H1 (cell line): ENCODE measurements around the gene PRICKLE2. TPM values are rescaled to one million over a fixed set of nuclear protein-coding genes. Genes with fewer than 3 reads are reported as not detected.
A peak's percentile ranks its signal among the peaks of the same experiment; 100 is the strongest.

Experiments used
- CTCF ChIA-PET: fragments of 300-600 bp; sonication (Branson Sonifier 250); formaldehyde crosslinking; loops from one replicate; lab custom pipeline; 2021; ENCODE audit not compliant: partially characterized antibody; lab: Charles Lee
- POLR2A ChIA-PET: fragments of 300-600 bp; sonication (Branson Sonifier 250); formaldehyde crosslinking; loops from one replicate; lab custom pipeline; 2021; ENCODE audit warnings: inconsistent platforms; ENCODE audit not compliant: partially characterized antibody; lab: Charles Lee
- DNase-seq, 2 experiments: peaks; one replicate each; pipeline versions ENCODE4 v3.0.0 to v3.0.0-alpha.2; 2010 to 2022; ENCODE audit warnings: low spot score in 2 of 2, low read depth in 1 of 2, mixed read lengths in 1 of 2
- FAIRE-seq: peaks from 2 replicates; lab custom pipeline; 2011; peaks lifted over from hg19 to GRCh38; lab: Jason Lieb, UNC
- H2AFZ ChIP-seq: 2 replicates; pipeline ENCODE4 v1.8.1; 2012; ENCODE audit warnings: low read length, inconsistent platforms
- H2AK5ac ChIP-seq: 2 replicates; pipeline ENCODE4 v1.6.1; 2013; ENCODE audit warnings: low read depth, low read length
- H2BK120ac ChIP-seq: replicated peaks from 2 replicates; pipeline ENCODE3; 2013; ENCODE audit warnings: low read depth, low read length, inconsistent platforms
- H2BK12ac ChIP-seq: 2 replicates; pipeline ENCODE4 v1.6.1; 2013; ENCODE audit warnings: low read depth, low read length
- H2BK15ac ChIP-seq: 2 replicates; pipeline ENCODE4 v1.6.1; 2013; ENCODE audit warnings: low read length
- H2BK20ac ChIP-seq: 2 replicates; pipeline ENCODE4 v1.6.1; 2013; ENCODE audit warnings: low read length
- H2BK5ac ChIP-seq: 2 replicates; pipeline ENCODE4 v1.6.1; 2013; ENCODE audit warnings: low read depth, low read length
- H3K14ac ChIP-seq: 2 replicates; pipeline ENCODE4 v1.6.1; 2013; ENCODE audit warnings: inconsistent platforms; ENCODE audit not compliant: insufficient read length
- H3K18ac ChIP-seq: 2 replicates; pipeline ENCODE4 v1.6.1; 2013; ENCODE audit warnings: low read length; ENCODE audit errors: extremely low read depth
- H3K23ac ChIP-seq: 2 replicates; pipeline ENCODE4 v1.6.1; 2013; ENCODE audit warnings: inconsistent platforms; ENCODE audit not compliant: insufficient read length
- H3K23me2 ChIP-seq: 2 replicates; pipeline ENCODE4 v1.6.1; 2013; ENCODE audit warnings: low read depth, low read length
- H3K27ac ChIP-seq: 2 replicates; pipeline ENCODE4 v1.6.1; 2011; ENCODE audit warnings: low read depth, low read length, inconsistent platforms
- H3K27me3 ChIP-seq, 4 experiments: replicated peaks in 1 of 4; 1 replicate in 1 of 4; 2 replicates in 3 of 4; pipeline versions ENCODE4 v1.6.1 to v1.8.1; 2011 to 2013; ENCODE audit warnings: low read length in 3 of 4, mild to moderate bottlenecking in 3 of 4, inconsistent platforms in 2 of 4, mixed read lengths in 2 of 4, moderate library complexity in 1 of 4; ENCODE audit not compliant: control insufficient read depth in 3 of 4, insufficient read depth in 3 of 4; ENCODE audit errors: extremely low read depth in 1 of 4
- H3K36me3 ChIP-seq, 4 experiments: 2 replicates each; pipeline versions ENCODE4 v1.6.1 to v1.8.1; 2011 to 2013; ENCODE audit warnings: mild to moderate bottlenecking in 4 of 4, low read length in 3 of 4, moderate library complexity in 2 of 4, control low read depth in 1 of 4, inconsistent platforms in 1 of 4; ENCODE audit not compliant: insufficient read depth in 4 of 4, control insufficient read depth in 2 of 4
- H3K4ac ChIP-seq: replicated peaks from 2 replicates; pipeline ENCODE3; 2013; ENCODE audit warnings: low read length, low read depth, mixed read lengths, inconsistent platforms; ENCODE audit not compliant: insufficient read length
- H3K4me1 ChIP-seq, 4 experiments: replicated peaks in 1 of 4; 1 replicate in 1 of 4; 2 replicates in 3 of 4; pipeline versions ENCODE4 v1.6.1 to v1.8.1; 2011 to 2013; ENCODE audit warnings: low read length in 3 of 4, inconsistent platforms in 2 of 4, mixed read lengths in 1 of 4; ENCODE audit not compliant: insufficient read depth in 4 of 4, control insufficient read depth in 3 of 4
- H3K4me2 ChIP-seq, 2 experiments: 2 replicates each; pipeline versions ENCODE4 v1.6.1 to v1.8.1; 2011 to 2013; ENCODE audit warnings: low read depth in 2 of 2, low read length in 2 of 2, control low read depth in 1 of 2, inconsistent platforms in 1 of 2, mild to moderate bottlenecking in 1 of 2; ENCODE audit not compliant: insufficient read depth in 1 of 2
- H3K4me3 ChIP-seq, 4 experiments: fragments of 200-600, 300-600 bp in 1 of 4; sonication (generic), shearing (Covaris generic), sonication (Bioruptor Twin) in 1 of 4; 2 replicates each; pipeline versions ENCODE4 v1.5.1 to v1.8.1; 2011 to 2016; ENCODE audit warnings: low read length in 4 of 4, low read depth in 3 of 4, control low read depth in 2 of 4, inconsistent platforms in 2 of 4, mild to moderate bottlenecking in 2 of 4, mixed read lengths in 1 of 4, moderate library complexity in 1 of 4; ENCODE audit not compliant: insufficient read depth in 2 of 4; ENCODE audit errors: extremely low read depth in 1 of 4
- H3K56ac ChIP-seq: replicated peaks from 2 replicates; pipeline ENCODE3; 2013; ENCODE audit warnings: low read depth, mild to moderate bottlenecking, mixed read lengths, low read length, inconsistent platforms; ENCODE audit not compliant: insufficient read length
- H3K79me1 ChIP-seq: 2 replicates; pipeline ENCODE4 v1.6.1; 2013; ENCODE audit warnings: low read depth, low read length, control low read depth
- H3K79me2 ChIP-seq, 2 experiments: 2 replicates each; pipeline versions ENCODE4 v1.6.1 to v1.8.1; 2012 to 2013; ENCODE audit warnings: low read length in 2 of 2, mild to moderate bottlenecking in 2 of 2, inconsistent platforms in 1 of 2; ENCODE audit not compliant: insufficient read depth in 2 of 2, control insufficient read depth in 1 of 2
- H3K9ac ChIP-seq, 4 experiments: replicated peaks in 1 of 4; 1 replicate in 1 of 4; 2 replicates in 3 of 4; pipeline versions ENCODE4 v1.6.1 to v1.8.1; 2011 to 2013; ENCODE audit warnings: low read depth in 3 of 4, low read length in 3 of 4, control low read depth in 2 of 4, mild to moderate bottlenecking in 2 of 4, moderate library complexity in 2 of 4, inconsistent platforms in 1 of 4; ENCODE audit errors: extremely low read depth in 1 of 4
- H3K9me3 ChIP-seq, 2 experiments: 2 replicates each; pipeline versions ENCODE4 v1.6.1 to v1.8.1; 2012 to 2013; ENCODE audit warnings: mild to moderate bottlenecking in 2 of 2, moderate library complexity in 2 of 2, control low read depth in 1 of 2, inconsistent platforms in 1 of 2, low read depth in 1 of 2, low read length in 1 of 2, mixed read lengths in 1 of 2; ENCODE audit not compliant: insufficient read depth in 2 of 2
- H4K20me1 ChIP-seq, 2 experiments: replicated peaks in 1 of 2; 2 replicates each; pipeline versions ENCODE3 to v1.8.1; 2011 to 2013; ENCODE audit warnings: inconsistent platforms in 2 of 2, low read length in 2 of 2, mild to moderate bottlenecking in 1 of 2; ENCODE audit not compliant: insufficient read depth in 2 of 2, control insufficient read depth in 1 of 2
- H4K5ac ChIP-seq: 2 replicates; pipeline ENCODE4 v1.6.1; 2013; ENCODE audit warnings: low read length, low read depth, mixed read lengths, inconsistent platforms; ENCODE audit not compliant: insufficient read length
- H4K8ac ChIP-seq: 2 replicates; pipeline ENCODE4 v1.8.0; 2013; ENCODE audit warnings: mild to moderate bottlenecking, moderate library complexity, low read length, inconsistent platforms; ENCODE audit not compliant: insufficient read depth; ENCODE audit errors: extremely low read depth
- H4K91ac ChIP-seq: replicated peaks from 2 replicates; pipeline ENCODE3; 2013; ENCODE audit warnings: low read length, mixed read lengths, inconsistent platforms; ENCODE audit not compliant: insufficient read length
- ATF2 ChIP-seq: IDR thresholded peaks from 2 replicates; pipeline ENCODE4 v1.6.1; 2012; ENCODE audit warnings: low read length, inconsistent platforms
- EP300 ChIP-seq, 2 experiments: IDR thresholded peaks; 1 replicate in 1 of 2; 2 replicates in 1 of 2; pipeline ENCODE4 v1.6.1; 2011 to 2012; ENCODE audit warnings: low read depth in 2 of 2, low read length in 2 of 2, mild to moderate bottlenecking in 2 of 2, borderline replicate concordance in 1 of 2, inconsistent platforms in 1 of 2, moderate library complexity in 1 of 2
- WGBS, 2 experiments: shearing (Covaris generic) in 1 of 2; methylation state at CpG; one replicate each; pipeline versions ENCODE4 v1.1.6 to v1.1.7; 2013 to 2015; ENCODE audit warnings: low lambda C conversion rate in 2 of 2, mixed read lengths in 2 of 2, inconsistent platforms in 1 of 2, low coverage in 1 of 2, missing lambda C conversion rate in 1 of 2; ENCODE audit not compliant: insufficient replicate concordance in 2 of 2, insufficient coverage in 1 of 2, insufficient read length in 1 of 2; ENCODE audit errors: extremely low coverage in 1 of 2, missing lambda C conversion rate in 1 of 2; 5-methylcytosine and 5-hydroxymethylcytosine counted together
- polyA plus RNA-seq, 7 experiments: library from polyadenylated mRNA; depleted of rRNA in 3 of 7; stranded (reverse) in 5 of 7; unstranded in 2 of 7; fragments of >200 nt in 5 of 7; fragments of 200-250 nt in 2 of 7; gene quantifications; 1 replicate in 5 of 7; 2 replicates in 1 of 7; 4 replicates in 1 of 7; pipeline versions ENCODE4 v1.2.1 to v1.2.3, GENCODE V29; 2011 to 2013; ENCODE audit warnings: missing spikeins in 2 of 7, mixed read lengths in 2 of 7
- total RNA-seq: library from RNA; stranded (reverse); fragmentation: NEBNext Ultra II Directional; extraction: Animal tissue kit (Norgen Biotek cat#: 25700); gene quantifications from 2 replicates; pipeline ENCODE4 v1.2.1, GENCODE V29; 2021

PRICKLE2 gene
- total and polyA plus RNA-seq, 2 of the 8 experiments (the other 6 are each of a cell fraction or from before 2014, with no cell fraction given): 2.9 to 8.0 TPM

GRCh38 chr3:64196236-64196929 is 28.9 kb downstream of the PRICKLE2 start:
- Histone ChIP-seq H2BK5ac (peak overlapping the region; percentile 71; the same call in 1 of the 2 replicates), H2BK12ac (no peak overlapping the region), H3K79me2 (no peaks in the 10 kb centered on the region), H3K56ac (no peak overlapping the region), H4K20me1 (no peaks in the 10 kb centered on the region), H2AK5ac (no peak overlapping the region), H3K4me3 (no peak overlapping the region), H3K4me2 (peak overlapping the region in 1 of 2 experiments; percentile 48; a peak in 2 of 4 replicates), H4K8ac (no peak overlapping the region), H2BK15ac (no peak overlapping the region), H3K79me1 (no peaks in the 10 kb centered on the region), H3K27me3 (no peaks in the 10 kb centered on the region), H2AFZ (no peak overlapping the region), H4K5ac (no peak overlapping the region), H3K18ac (no peak overlapping the region; the same call in 1 of the 2 replicates), H2BK20ac (no peak overlapping the region), H3K4ac (no peak overlapping the region), H4K91ac (no peak overlapping the region), H3K23ac (no peak overlapping the region), H3K9ac (no peak overlapping the region), H3K14ac (no peak overlapping the region), H3K23me2 (no peaks in the 10 kb centered on the region), H3K4me1 (peaks cover 0 to 4% (median 2%) of the 10 kb centered on the region in 4 experiments; a peak in 3 of 7 replicates), H2BK120ac (peak overlapping the region; percentile 57), H3K9me3 (peaks cover 13 to 14% of the 10 kb centered on the region in 2 experiments), H3K36me3 (peaks cover 0 to 8% (median 3%) of the 10 kb centered on the region in 4 experiments; a peak in 5 of 8 replicates), H3K27ac (peak overlapping the region; percentile 38)
- DNase-seq (no peak), FAIRE-seq (peak; percentile 68)
- CTCF ChIA-PET: interaction anchor here (0.7 to 1.7 kb wide), 5 partner anchors 9 to 206 kb away, joined by 3 to 4 read pairs (median 3); no protein-coding TSS in a partner anchor
- no peak for TF ChIP-seq ATF2
- peak in 1 of 2 experiments; percentile 39; a peak in 1 of 3 replicates for TF ChIP-seq EP300 (IDR thresholded peaks at IDR 0.05; ENCODE audit: borderline replicate concordance in 1 of 2, low read depth in 2 of 2, low read length in 2 of 2)
- WGBS, 2 experiments: 50 to 100% methylated on average over 1 to 5 of the region's 5 CpGs
- POLR2A ChIA-PET: no interaction called here
